Ascending aorta (tissue), 2 donors: ENCODE measurements around the gene TMEM207. TPM values are rescaled to one million over a fixed set of nuclear protein-coding genes. Genes with fewer than 3 reads are reported as not detected.

Source experiments
- DNase-seq, 2 donors: peaks; one replicate each; pipeline ENCODE4 v3.0.0-alpha.2; 2019; ENCODE audit warnings: low spot score in 2 of 2
- H3K27ac ChIP-seq, 2 donors: fragments of 200-600 bp; sonication (generic); one replicate each; pipeline ENCODE4 v1.5.1; 2016 to 2017; ENCODE audit warnings: mild to moderate bottlenecking in 1 of 2
- H3K27me3 ChIP-seq: fragments of 200-600 bp; sonication (generic); one replicate; pipeline ENCODE4 v1.5.1; 2017
- H3K36me3 ChIP-seq, 2 donors: fragments of 200-600 bp; sonication (generic); one replicate each; pipeline ENCODE4 v1.5.1; 2016
- H3K4me1 ChIP-seq, 2 donors: fragments of 200-600 bp; sonication (generic); one replicate each; pipeline ENCODE4 v1.5.1; 2016 to 2017; ENCODE audit warnings: mild to moderate bottlenecking in 1 of 2
- H3K4me3 ChIP-seq, 2 donors: fragments of 200-600 bp; sonication (generic); one replicate each; pipeline ENCODE4 v1.5.1; 2016 to 2017; ENCODE audit warnings: mild to moderate bottlenecking in 1 of 2
- H3K9me3 ChIP-seq, 2 donors: fragments of 200-600 bp; sonication (generic); one replicate each; pipeline ENCODE4 v1.5.1; 2016
- CTCF ChIP-seq, 3 experiments: fragments of 200-600 bp in 2 of 3; fragments of 450-650 bp in 1 of 3; sonication (generic) in 2 of 3; IDR thresholded peaks; one replicate each; pipeline ENCODE4 v1.5.1; 2016 to 2019; ENCODE audit warnings: antibody characterized with exemption in 3 of 3, mild to moderate bottlenecking in 1 of 3, moderate library complexity in 1 of 3
- intact Hi-C: fragments of 100-400 bp; cut with DNase I; formaldehyde crosslinking; loops from one replicate; pipeline ENCODE4 v1.15.1; 2023
- total RNA-seq: library from RNA; depleted of rRNA; stranded (reverse); fragments of >200 nt; gene quantifications from one replicate; pipeline ENCODE4 v1.1.0, GENCODE V29; 2016

TMEM207 gene
- total RNA-seq, 1 donor from 2014 or later = not detected

- TF ChIP-seq CTCF (IDR thresholded peaks at IDR 0.05) = no peak
- Histone ChIP-seq H3K36me3 (no peaks in the 10 kb centered on the region), H3K4me1 (no peaks in the 10 kb centered on the region), H3K4me3 (no peak overlapping the region), H3K27me3 (no peaks in the 10 kb centered on the region), H3K27ac (no peak overlapping the region), H3K9me3 (no peaks in the 10 kb centered on the region)
- no peak for DNase-seq
- intact Hi-C loops = no loop called here
These were observed 45.7 kb upstream of the TMEM207 start for GRCh38 chr3:190495354-190495753.

GRCh38 chr3:190494907-190495306, 45.2 kb upstream of the TMEM207 start:
- TF ChIP-seq CTCF (IDR thresholded peaks at IDR 0.05) = no peak
- H3K4me3 ChIP-seq = no peak overlapping the region

GRCh38 chr3:190492966-190493365, 43.3 kb upstream of the TMEM207 start:
- Histone ChIP-seq H3K4me3 (no peak overlapping the region), H3K9me3 (no peaks in the 10 kb centered on the region), H3K36me3 (no peaks in the 10 kb centered on the region), H3K4me1 (no peaks in the 10 kb centered on the region), H3K27me3 (no peaks in the 10 kb centered on the region), H3K27ac (no peak overlapping the region)
- intact Hi-C loops = no loop called here
- no peak for TF ChIP-seq CTCF (IDR thresholded peaks at IDR 0.05)
- no peak for DNase-seq

More at GRCh38 chr3:190494907-190495306, 45.2 kb upstream of the TMEM207 start:
- H3K27me3 ChIP-seq = no peaks in the 10 kb centered on the region
- intact Hi-C loops = no loop called here
- no peaks in the 10 kb centered on the region for H3K9me3 ChIP-seq
- no peaks in the 10 kb centered on the region for H3K36me3 ChIP-seq
- DNase-seq = no peak
- H3K4me1 ChIP-seq = no peaks in the 10 kb centered on the region
- H3K27ac ChIP-seq = no peak overlapping the region

- Histone ChIP-seq H3K36me3 (no peaks in the 10 kb centered on the region), H3K9me3 (no peaks in the 10 kb centered on the region), H3K4me3 (no peak overlapping the region), H3K27ac (no peak overlapping the region), H3K4me1 (no peaks in the 10 kb centered on the region), H3K27me3 (no peaks in the 10 kb centered on the region)
- TF ChIP-seq CTCF (IDR thresholded peaks at IDR 0.05) = no peak
- DNase-seq = no peak
- intact Hi-C loops = no loop called here
These were observed 42.4 kb upstream of the TMEM207 start for GRCh38 chr3:190492129-190492528.

GRCh38 chr3:190491533-190492054, 41.9 kb upstream of the TMEM207 start:
- Histone ChIP-seq H3K4me3 (no peak overlapping the region), H3K36me3 (no peaks in the 10 kb centered on the region), H3K9me3 (no peaks in the 10 kb centered on the region), H3K4me1 (no peaks in the 10 kb centered on the region), H3K27me3 (no peaks in the 10 kb centered on the region), H3K27ac (no peak overlapping the region)
- DNase-seq = no peak
- intact Hi-C loops = no loop called here
- TF ChIP-seq CTCF (IDR thresholded peaks at IDR 0.05) = no peak
